ENCODE results near the gene LAMA2.
"Not testable (repeated sequence)": the region's sequence is repeated elsewhere in the genome, so short reads cannot be mapped to it uniquely, and the experiment has no call there.

The LAMA2 gene

GRCh38 chr6:129135451-129135850, 252.5 kb downstream of the LAMA2 start:
- Mint-ChIP-seq H3K4me1 (no peaks in the 10 kb centered on the region), H3K9me3 (no peaks in the 10 kb centered on the region), H3K4me3 (no peak overlapping the region), H3K36me3 (no peaks in the 10 kb centered on the region), H3K27ac (no peak overlapping the region)
- ATAC-seq (no peak), DNase-seq (ENCODE audit: low spot score in 2 of 2) (no peak)

DNA sequence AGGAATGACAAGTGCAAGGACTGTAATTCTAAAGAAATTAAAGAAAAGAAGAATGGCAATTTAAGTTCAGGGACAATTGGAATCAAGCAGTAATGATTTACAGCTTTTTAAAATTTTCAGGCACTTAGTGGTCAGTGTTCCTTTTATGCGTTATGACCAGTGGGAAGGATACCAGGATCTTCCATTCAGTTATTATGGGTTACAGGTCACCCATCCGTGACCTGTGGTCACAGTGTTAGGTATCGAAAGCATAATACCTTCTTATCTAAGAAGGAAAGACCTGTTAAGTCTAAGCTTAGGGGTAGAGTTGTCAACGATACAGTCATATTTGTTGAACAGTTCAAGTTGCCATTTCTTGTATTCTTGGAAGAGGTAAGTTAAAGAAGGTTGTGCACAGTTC, 253.8 kb downstream of the LAMA2 start:
- Mint-ChIP-seq H3K27ac (no peak overlapping the region), H3K36me3 (no peaks in the 10 kb centered on the region), H3K4me1 (no peaks in the 10 kb centered on the region), H3K4me3 (no peak overlapping the region), H3K9me3 (no peaks in the 10 kb centered on the region)
- DNase-seq (ENCODE audit: low spot score in 2 of 2) (no peak), ATAC-seq (no peak)

- no peak for DNase-seq (ENCODE audit: low spot score in 2 of 2)
- no peak overlapping the region for H3K27ac Mint-ChIP-seq
- H3K9me3 Mint-ChIP-seq, result no peaks in the 10 kb centered on the region
- H3K4me1 Mint-ChIP-seq, result no peaks in the 10 kb centered on the region
- ATAC-seq, result no peak
- H3K4me3 Mint-ChIP-seq, result no peak overlapping the region
- H3K36me3 Mint-ChIP-seq, result no peaks in the 10 kb centered on the region
Observed at GRCh38 chr6:129138739-129139405, 255.9 kb downstream of the LAMA2 start.

DNA sequence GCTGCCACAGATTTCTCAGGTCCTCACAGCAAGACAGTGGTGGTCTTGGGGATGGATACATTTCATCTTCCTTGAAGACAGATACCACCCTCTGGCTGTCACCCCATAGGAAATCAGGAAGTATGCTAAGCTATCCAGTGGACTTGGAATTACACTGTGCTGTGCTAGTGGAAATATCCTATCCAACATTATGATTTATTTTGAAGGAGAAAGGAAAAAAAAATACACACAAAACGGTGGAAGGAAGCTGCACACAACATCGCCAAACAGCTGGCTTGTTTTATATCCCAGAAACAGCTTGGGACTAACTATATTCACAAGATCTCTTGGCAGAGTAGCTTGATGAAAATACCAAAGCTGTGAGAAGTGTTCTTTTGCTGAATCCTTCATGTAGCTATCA, 257.6 kb downstream of the LAMA2 start:
- no peak overlapping the region for H3K4me3 Mint-ChIP-seq
- no peaks in the 10 kb centered on the region for H3K4me1 Mint-ChIP-seq
- no peak overlapping the region for H3K27ac Mint-ChIP-seq
- no peaks in the 10 kb centered on the region for H3K9me3 Mint-ChIP-seq
- no peaks in the 10 kb centered on the region for H3K36me3 Mint-ChIP-seq
- no peak for DNase-seq (ENCODE audit: low spot score in 2 of 2)
- no peak for ATAC-seq

GRCh38 chr6:129141499-129141898, 258.6 kb downstream of the LAMA2 start:
- ATAC-seq (no peak), DNase-seq (ENCODE audit: low spot score in 2 of 2) (no peak)
- no peak overlapping the region for H3K27ac Mint-ChIP-seq
- H3K4me3 Mint-ChIP-seq, result no peak overlapping the region
- H3K9me3 Mint-ChIP-seq, result no peaks in the 10 kb centered on the region
- H3K4me1 Mint-ChIP-seq, result no peaks in the 10 kb centered on the region
- H3K36me3 Mint-ChIP-seq, result no peaks in the 10 kb centered on the region

GRCh38 chr6:129146902-129147301, 264.0 kb downstream of the LAMA2 start:
- no peaks in the 10 kb centered on the region for H3K36me3 Mint-ChIP-seq
- DNase-seq (ENCODE audit: low spot score in 2 of 2) (no peak), ATAC-seq (no peak)
- H3K9me3 Mint-ChIP-seq, result no peaks in the 10 kb centered on the region
- H3K4me3 Mint-ChIP-seq, result no peak overlapping the region
- H3K4me1 Mint-ChIP-seq, result no peaks in the 10 kb centered on the region
- H3K27ac Mint-ChIP-seq, result no peak overlapping the region

DNA sequence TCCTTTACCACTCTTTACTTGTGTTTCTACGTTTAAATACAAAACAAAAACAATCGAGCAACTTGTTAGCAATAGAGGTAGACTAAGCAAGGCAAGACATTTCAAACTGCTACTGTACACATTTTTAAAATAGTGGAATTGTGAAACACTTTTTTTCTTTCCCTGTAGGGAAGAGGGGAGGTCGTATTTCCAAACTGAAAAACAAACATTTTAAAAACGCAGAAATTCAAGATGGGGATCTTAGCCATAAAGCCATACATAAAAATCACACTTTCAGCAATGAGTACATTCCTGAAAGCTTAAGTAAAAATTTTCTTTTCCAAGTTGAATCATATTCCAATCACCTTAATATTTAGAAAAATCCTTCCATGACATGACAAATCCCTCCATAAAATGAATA, 267.6 kb downstream of the LAMA2 start:
- no peaks in the 10 kb centered on the region for H3K4me1 Mint-ChIP-seq
- no peaks in the 10 kb centered on the region for H3K36me3 Mint-ChIP-seq
- no peaks in the 10 kb centered on the region for H3K9me3 Mint-ChIP-seq
- ATAC-seq (no peak), DNase-seq (ENCODE audit: low spot score in 2 of 2) (no peak)
- H3K4me3 Mint-ChIP-seq, result no peak overlapping the region
- no peak overlapping the region for H3K27ac Mint-ChIP-seq

- Mint-ChIP-seq H3K9me3 (no peaks in the 10 kb centered on the region), H3K4me1 (no peaks in the 10 kb centered on the region), H3K4me3 (no peak overlapping the region), H3K36me3 (no peaks in the 10 kb centered on the region), H3K27ac (no peak overlapping the region)
- ATAC-seq, result no peak
- DNase-seq (ENCODE audit: low spot score in 2 of 2), result no peak
Observed at GRCh38 chr6:129153257-129153656, 270.3 kb downstream of the LAMA2 start.

- not testable (repeated sequence) for H3K36me3 Mint-ChIP-seq
Observed at GRCh38 chr6:129159242-129159641, 276.3 kb downstream of the LAMA2 start.

GRCh38 chr6:129162605-129163004, 279.7 kb downstream of the LAMA2 start:
- Mint-ChIP-seq H3K27ac (no peak overlapping the region), H3K4me1 (no peaks in the 10 kb centered on the region), H3K9me3 (no peaks in the 10 kb centered on the region), H3K4me3 (no peak overlapping the region), H3K36me3 (no peaks in the 10 kb centered on the region)
- DNase-seq (ENCODE audit: low spot score in 2 of 2), result no peak
- ATAC-seq, result no peak

More at GRCh38 chr6:129159242-129159641, 276.3 kb downstream of the LAMA2 start:
- not testable (repeated sequence) for H3K4me3 Mint-ChIP-seq; DNase-seq (ENCODE audit: low spot score in 2 of 2); H3K9me3 Mint-ChIP-seq; H3K4me1 Mint-ChIP-seq; ATAC-seq; H3K27ac Mint-ChIP-seq

GRCh38 chr6:129163551-129163950, 280.6 kb downstream of the LAMA2 start:
- Mint-ChIP-seq H3K4me3 (no peak overlapping the region), H3K4me1 (no peaks in the 10 kb centered on the region), H3K36me3 (no peaks in the 10 kb centered on the region), H3K27ac (no peak overlapping the region), H3K9me3 (no peaks in the 10 kb centered on the region)
- DNase-seq (ENCODE audit: low spot score in 2 of 2), result no peak
- ATAC-seq, result no peak

DNA sequence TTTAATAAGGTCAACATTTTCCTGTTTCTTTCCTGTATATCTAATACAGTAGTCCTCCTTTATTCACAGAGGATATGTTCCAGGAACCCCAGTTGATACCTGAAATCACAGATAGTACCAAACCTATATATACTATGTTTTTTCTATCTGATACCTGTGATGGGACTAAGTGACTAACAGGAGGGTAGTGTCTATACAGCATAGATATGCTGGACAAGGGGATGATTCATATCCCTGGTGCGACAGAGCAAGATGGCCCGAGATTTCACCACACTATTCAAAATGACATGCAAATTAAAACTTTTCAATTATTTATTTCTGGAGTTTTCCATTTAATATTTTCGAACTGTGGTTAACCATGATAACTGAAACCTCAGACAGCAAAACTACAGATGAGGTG, 281.1 kb downstream of the LAMA2 start:
- peak; percentile 62 for ATAC-seq

GRCh38 chr6:129172279-129172995, 289.5 kb downstream of the LAMA2 start:
- not testable (repeated sequence) for H3K4me1 Mint-ChIP-seq; ATAC-seq; DNase-seq (ENCODE audit: low spot score in 2 of 2); H3K9me3 Mint-ChIP-seq; H3K27ac Mint-ChIP-seq; H3K36me3 Mint-ChIP-seq
- H3K4me3 Mint-ChIP-seq, result peak overlapping the region; percentile 0

More for the DNA sequence above, 281.1 kb downstream of the LAMA2 start:
- no peak for DNase-seq (ENCODE audit: low spot score in 2 of 2)
- H3K9me3 Mint-ChIP-seq, result no peaks in the 10 kb centered on the region
- no peaks in the 10 kb centered on the region for H3K36me3 Mint-ChIP-seq
- no peaks in the 10 kb centered on the region for H3K4me1 Mint-ChIP-seq
- H3K4me3 Mint-ChIP-seq, result no peak overlapping the region
- H3K27ac Mint-ChIP-seq, result no peak overlapping the region

DNA sequence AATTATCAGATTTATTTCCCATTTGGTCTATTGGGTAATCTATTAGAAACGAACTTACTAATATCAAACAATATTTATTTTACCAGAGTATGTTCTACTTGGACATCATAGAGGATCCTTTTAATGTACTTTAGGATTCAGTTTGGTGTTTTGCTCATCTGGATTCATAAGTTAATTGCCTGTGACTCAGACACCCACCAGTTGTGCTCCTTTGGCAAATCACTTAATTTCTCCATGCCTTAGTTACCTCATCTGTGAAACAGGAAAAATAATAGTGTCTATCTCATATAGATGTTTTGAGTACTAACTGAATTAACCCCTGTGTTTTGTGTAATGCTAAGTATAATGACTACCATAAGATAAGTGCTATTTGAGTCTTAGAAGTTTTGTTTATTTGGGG, 292.1 kb downstream of the LAMA2 start:
- Mint-ChIP-seq H3K4me1 (no peaks in the 10 kb centered on the region), H3K36me3 (no peaks in the 10 kb centered on the region), H3K4me3 (no peak overlapping the region), H3K27ac (no peak overlapping the region), H3K9me3 (no peaks in the 10 kb centered on the region)
- DNase-seq (ENCODE audit: low spot score in 2 of 2) (no peak), ATAC-seq (no peak)

- no peaks in the 10 kb centered on the region for H3K36me3 Mint-ChIP-seq
- H3K27ac Mint-ChIP-seq, result no peak overlapping the region
- DNase-seq (ENCODE audit: low spot score in 2 of 2) (no peak), ATAC-seq (no peak)
- no peak overlapping the region for H3K4me3 Mint-ChIP-seq
- no peaks in the 10 kb centered on the region for H3K4me1 Mint-ChIP-seq
- H3K9me3 Mint-ChIP-seq, result no peaks in the 10 kb centered on the region
Observed at GRCh38 chr6:129177801-129178200, 294.9 kb downstream of the LAMA2 start.

GRCh38 chr6:129179283-129179682, 296.3 kb downstream of the LAMA2 start:
- Mint-ChIP-seq H3K27ac (no peak overlapping the region), H3K9me3 (no peaks in the 10 kb centered on the region), H3K4me1 (no peaks in the 10 kb centered on the region), H3K4me3 (no peak overlapping the region), H3K36me3 (no peaks in the 10 kb centered on the region)
- DNase-seq (ENCODE audit: low spot score in 2 of 2) (no peak), ATAC-seq (no peak)

Measured in stimulated activated effector memory CD8-positive, alpha-beta T cell treated with anti-CD3 and anti-CD28 coated beads, Interleukin-12 subunit alpha, Interleukin-12 subunit beta, amount 100 ng/mL, for 72 hours (primary cell).